Mesenchymal stem cell (in vitro differentiated cells and primary cell): Measurements from ENCODE around the gene TSPAN2.

Source experiments
- DNase-seq: peaks from one replicate; pipeline ENCODE4 v3.0.0-alpha.2; 2013
- H2AFZ ChIP-seq: one replicate; pipeline ENCODE4 v1.6.1; 2013; ENCODE audit warnings: low read depth, mild to moderate bottlenecking, control low read depth, inconsistent platforms, low read length, moderate library complexity
- H2AK5ac ChIP-seq: 2 replicates; pipeline ENCODE4 v1.6.1; 2013; ENCODE audit warnings: low read length, moderate library complexity, mild to moderate bottlenecking, inconsistent platforms; ENCODE audit not compliant: severe bottlenecking
- H2BK120ac ChIP-seq: one replicate; pipeline ENCODE4 v1.6.1; 2013; ENCODE audit warnings: low read depth, mild to moderate bottlenecking, inconsistent platforms, low read length, moderate library complexity
- H2BK12ac ChIP-seq, 2 experiments: one replicate each; pipeline ENCODE4 v1.6.1; 2013; ENCODE audit warnings: inconsistent platforms in 2 of 2, low read length in 2 of 2, mild to moderate bottlenecking in 2 of 2, moderate library complexity in 2 of 2, control low read depth in 1 of 2
- H2BK15ac ChIP-seq: one replicate; pipeline ENCODE4 v1.6.1; 2013; ENCODE audit warnings: mild to moderate bottlenecking, low read depth, inconsistent platforms; ENCODE audit not compliant: poor library complexity, severe bottlenecking
- H2BK5ac ChIP-seq: 2 replicates; pipeline ENCODE4 v1.6.1; 2013; ENCODE audit warnings: low read depth, mild to moderate bottlenecking, low read length, control low read depth, inconsistent platforms; ENCODE audit not compliant: poor library complexity, severe bottlenecking
- H3K14ac ChIP-seq, 2 experiments: one replicate each; pipeline ENCODE4 v1.6.1; 2013; ENCODE audit warnings: inconsistent platforms in 2 of 2, low read length in 2 of 2, control low read depth in 1 of 2, mild to moderate bottlenecking in 1 of 2, moderate library complexity in 1 of 2
- H3K18ac ChIP-seq, 2 experiments: one replicate each; pipeline ENCODE4 v1.6.1; 2013; ENCODE audit warnings: inconsistent platforms in 2 of 2, low read length in 2 of 2, control low read depth in 1 of 2, low read depth in 1 of 2, mild to moderate bottlenecking in 1 of 2
- H3K23ac ChIP-seq, 2 experiments: one replicate each; pipeline ENCODE4 v1.6.1; 2013; ENCODE audit warnings: inconsistent platforms in 2 of 2, low read length in 2 of 2, mild to moderate bottlenecking in 2 of 2, moderate library complexity in 2 of 2, control low read depth in 1 of 2
- H3K27ac ChIP-seq: 2 replicates; pipeline ENCODE4 v1.5.1; 2013; ENCODE audit warnings: mild to moderate bottlenecking, moderate library complexity, low read length, control low read depth, inconsistent platforms; ENCODE audit not compliant: poor library complexity, severe bottlenecking
- H3K27me3 ChIP-seq, 2 experiments: 2 replicates each; pipeline versions ENCODE4 v1.6.1 to v1.7.0; 2013; ENCODE audit warnings: low read length in 2 of 2, mild to moderate bottlenecking in 2 of 2, moderate library complexity in 2 of 2, control low read depth in 1 of 2, inconsistent platforms in 1 of 2; ENCODE audit not compliant: control insufficient read depth in 1 of 2, insufficient read depth in 1 of 2
- H3K36me3 ChIP-seq, 2 experiments: 2 replicates each; pipeline versions ENCODE4 v1.6.1 to v1.7.0; 2013; ENCODE audit warnings: low read length in 2 of 2, control low read depth in 1 of 2, inconsistent platforms in 1 of 2, low read depth in 1 of 2, mild to moderate bottlenecking in 1 of 2; ENCODE audit not compliant: insufficient read depth in 2 of 2, control insufficient read depth in 1 of 2
- H3K4ac ChIP-seq, 2 experiments: one replicate each; pipeline ENCODE4 v1.6.1; 2013; ENCODE audit warnings: inconsistent platforms in 2 of 2, low read length in 2 of 2, mild to moderate bottlenecking in 2 of 2, moderate library complexity in 2 of 2, control low read depth in 1 of 2, low read depth in 1 of 2
- H3K4me1 ChIP-seq: 2 replicates; pipeline ENCODE4 v1.6.1; 2013; ENCODE audit warnings: low read depth, low read length, control low read depth; ENCODE audit not compliant: control insufficient read depth, insufficient read depth
- H3K4me2 ChIP-seq: 2 replicates; pipeline ENCODE4 v1.6.1; 2013; ENCODE audit warnings: low read length, mild to moderate bottlenecking, inconsistent platforms; ENCODE audit not compliant: poor library complexity, severe bottlenecking
- H3K4me3 ChIP-seq, 2 experiments: 2 replicates each; pipeline versions ENCODE4 v1.5.1 to v1.7.0; 2013; ENCODE audit warnings: low read length in 2 of 2, mild to moderate bottlenecking in 2 of 2, control low read depth in 1 of 2, low read depth in 1 of 2; ENCODE audit not compliant: insufficient read depth in 1 of 2
- H3K79me1 ChIP-seq: replicated peaks from 2 replicates; pipeline ENCODE4 v1.6.1; 2013; ENCODE audit warnings: mild to moderate bottlenecking, control low read depth, low read length, inconsistent platforms; ENCODE audit not compliant: poor library complexity, severe bottlenecking
- H3K9ac ChIP-seq: 2 replicates; pipeline ENCODE4 v1.7.0; 2013; ENCODE audit warnings: mild to moderate bottlenecking, low read length, moderate library complexity
- H3K9me3 ChIP-seq: 2 replicates; pipeline ENCODE4 v1.7.0; 2013; ENCODE audit warnings: mild to moderate bottlenecking, low read length; ENCODE audit not compliant: control insufficient read depth
- H4K8ac ChIP-seq: one replicate; pipeline ENCODE4 v1.6.1; 2013; ENCODE audit warnings: inconsistent platforms, mild to moderate bottlenecking, low read length, moderate library complexity
- H4K91ac ChIP-seq: one replicate; pipeline ENCODE4 v1.6.1; 2013; ENCODE audit warnings: mild to moderate bottlenecking, low read length, inconsistent platforms
- WGBS: methylation state at CpG from one replicate; pipeline ENCODE4 v1.1.7; 2013; ENCODE audit warnings: mixed read lengths; 5-methylcytosine and 5-hydroxymethylcytosine counted together

The TSPAN2 gene

DNA sequence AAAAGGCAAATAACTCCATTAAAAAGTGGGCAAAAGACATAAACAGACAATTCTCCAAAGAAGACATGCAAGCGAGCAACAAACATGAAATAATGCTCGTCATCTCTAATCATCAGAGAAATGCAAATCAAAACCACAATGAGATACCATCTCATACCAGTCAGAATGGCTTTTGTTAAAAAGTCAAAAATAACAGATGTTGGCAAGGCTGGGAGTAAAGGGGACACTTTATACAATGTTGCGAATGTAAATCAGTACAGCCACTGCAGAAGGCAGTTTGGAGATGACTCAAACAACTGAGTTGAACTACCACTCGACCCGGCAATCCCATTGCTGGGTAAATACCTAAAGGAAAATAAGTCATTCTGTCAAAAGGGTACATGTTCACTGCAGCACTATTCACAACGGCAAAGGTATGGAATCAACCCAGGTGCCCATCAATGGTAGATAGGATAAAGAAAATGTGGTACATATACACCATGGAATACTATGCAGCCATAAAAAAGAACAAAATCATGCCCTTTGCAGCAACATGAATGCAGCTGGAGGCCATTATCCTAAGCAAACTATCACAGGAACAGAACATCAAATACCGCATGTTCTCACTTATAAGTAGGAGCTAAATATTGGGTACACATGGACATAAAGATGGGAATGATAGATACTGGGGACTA lies 25.9 kb downstream of the TSPAN2 start:
- Histone ChIP-seq H3K36me3 (no peaks in the 10 kb centered on the region), H3K79me1 (no peaks in the 10 kb centered on the region), H3K27ac (no peak overlapping the region), H3K14ac (no peak overlapping the region), H2BK12ac (no peak overlapping the region), H3K4ac (no peak overlapping the region), H3K9me3 (no peaks in the 10 kb centered on the region), H3K23ac (no peak overlapping the region), H4K8ac (no peak overlapping the region), H3K4me3 (no peak overlapping the region), H2AFZ (no peak overlapping the region), H3K18ac (no peak overlapping the region), H2BK5ac (no peak overlapping the region), H2AK5ac (no peak overlapping the region), H3K27me3 (peaks cover 0 to 4% of the 10 kb centered on the region in 2 experiments), H3K4me1 (peaks cover 20% of the 10 kb centered on the region), H2BK15ac (no peak overlapping the region), H3K4me2 (no peak overlapping the region), H4K91ac (no peak overlapping the region), H2BK120ac (no peak overlapping the region), H3K9ac (no peak overlapping the region)
- WGBS: 75% methylated on average over 4 of the region's 7 CpGs
- no peak for DNase-seq

DNA sequence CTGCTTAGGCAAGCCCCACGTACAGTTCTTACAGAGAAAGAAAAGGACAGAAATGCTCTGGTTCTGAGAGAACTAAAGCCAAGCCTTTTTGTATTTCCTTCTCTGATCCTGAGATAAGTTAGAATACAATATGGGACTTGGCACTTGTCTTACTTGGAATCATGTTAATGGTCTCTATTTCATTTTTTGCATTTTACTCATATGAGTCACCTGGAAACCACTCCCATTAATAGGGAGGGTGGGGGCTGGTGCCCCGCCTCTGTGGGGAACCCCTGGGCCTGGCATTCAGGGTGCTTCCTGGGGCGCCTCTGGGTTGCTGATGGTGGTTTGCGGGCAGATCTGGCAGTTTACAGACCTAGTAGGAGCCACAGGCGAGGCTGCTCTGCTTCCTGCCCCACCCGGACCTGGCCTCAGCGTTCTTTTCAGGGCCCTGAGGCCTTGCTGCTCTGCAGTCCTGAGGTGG lies 26.7 kb downstream of the TSPAN2 start:
- Histone ChIP-seq H2AFZ (no peak overlapping the region), H3K4me1 (peaks cover 14% of the 10 kb centered on the region), H4K91ac (no peak overlapping the region), H2AK5ac (peak overlapping the region; percentile 84), H2BK120ac (no peak overlapping the region), H3K4ac (no peak overlapping the region), H3K14ac (no peak overlapping the region), H3K9ac (no peak overlapping the region), H3K4me2 (peak overlapping the region; percentile 11), H3K27me3 (no peaks in the 10 kb centered on the region), H3K9me3 (no peaks in the 10 kb centered on the region), H3K4me3 (no peak overlapping the region), H2BK5ac (no peak overlapping the region), H3K79me1 (no peaks in the 10 kb centered on the region), H3K18ac (no peak overlapping the region), H2BK15ac (no peak overlapping the region), H4K8ac (no peak overlapping the region), H3K23ac (no peak overlapping the region), H3K36me3 (no peaks in the 10 kb centered on the region), H3K27ac (peak overlapping the region; percentile 73), H2BK12ac (no peak overlapping the region)
- 57% methylated on average over 6 of the region's 7 CpGs for WGBS
- DNase-seq: no peak

DNA sequence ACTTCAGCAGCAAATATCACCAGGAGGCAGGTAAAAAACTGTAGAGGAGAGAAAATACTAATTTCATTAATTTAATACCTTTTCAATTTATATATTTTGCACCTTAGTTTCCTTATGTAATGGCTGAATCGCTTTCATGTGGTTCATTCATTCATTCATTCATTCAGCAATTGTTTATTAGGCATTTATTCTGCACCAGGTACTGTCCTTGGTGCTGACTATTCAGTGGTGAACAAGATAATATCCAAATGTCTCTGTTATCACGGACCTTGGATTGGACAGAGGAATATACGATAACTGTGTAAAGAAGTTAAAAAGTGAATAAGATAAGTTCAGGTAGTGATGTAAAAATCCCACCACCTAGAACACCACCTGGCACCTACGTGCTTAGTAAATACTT lies 28.8 kb downstream of the TSPAN2 start:
- Histone ChIP-seq H2AK5ac (no peak overlapping the region), H2BK15ac (no peak overlapping the region), H3K14ac (no peak overlapping the region), H3K4ac (no peak overlapping the region), H3K9ac (no peak overlapping the region), H3K4me2 (no peak overlapping the region), H3K4me1 (peaks cover 18% of the 10 kb centered on the region), H2BK120ac (no peak overlapping the region), H2AFZ (no peak overlapping the region), H2BK5ac (no peak overlapping the region), H4K8ac (no peak overlapping the region), H3K79me1 (no peaks in the 10 kb centered on the region), H3K27me3 (no peaks in the 10 kb centered on the region), H3K4me3 (no peak overlapping the region), H3K18ac (no peak overlapping the region), H2BK12ac (no peak overlapping the region), H4K91ac (no peak overlapping the region), H3K27ac (no peak overlapping the region), H3K9me3 (no peaks in the 10 kb centered on the region), H3K23ac (no peak overlapping the region), H3K36me3 (no peaks in the 10 kb centered on the region)
- 92% methylated on average over 2 of the region's 4 CpGs for WGBS
- no peak for DNase-seq

DNA sequence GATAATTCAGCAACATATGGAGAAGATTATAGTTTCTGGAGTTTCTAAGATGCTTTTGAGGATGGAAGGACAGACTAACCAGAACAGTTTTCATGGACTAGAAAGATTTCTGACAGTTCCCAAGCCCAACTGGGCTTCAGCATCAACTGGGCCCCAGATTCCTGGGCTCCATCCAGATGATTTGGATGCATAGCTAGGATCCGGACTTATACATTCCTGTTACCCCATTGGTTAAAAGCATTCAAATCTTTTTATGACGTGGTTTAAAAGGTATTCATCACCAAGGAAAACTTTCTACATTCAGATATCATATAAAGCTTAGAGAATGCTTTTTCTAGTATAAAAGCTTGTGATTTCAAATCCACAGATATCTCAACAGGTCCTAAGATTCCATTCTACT lies 30.0 kb downstream of the TSPAN2 start:
- Histone ChIP-seq H3K36me3 (no peaks in the 10 kb centered on the region), H3K27me3 (no peaks in the 10 kb centered on the region), H4K8ac (no peak overlapping the region), H4K91ac (no peak overlapping the region), H3K23ac (no peak overlapping the region), H3K27ac (no peak overlapping the region), H3K9me3 (no peaks in the 10 kb centered on the region), H2BK15ac (no peak overlapping the region), H3K4ac (no peak overlapping the region), H2AK5ac (no peak overlapping the region), H3K79me1 (no peaks in the 10 kb centered on the region), H2AFZ (no peak overlapping the region), H3K4me3 (no peak overlapping the region), H3K4me2 (no peak overlapping the region), H3K14ac (no peak overlapping the region), H2BK12ac (no peak overlapping the region), H3K18ac (no peak overlapping the region), H3K9ac (no peak overlapping the region), H2BK5ac (no peak overlapping the region), H2BK120ac (no peak overlapping the region), H3K4me1 (peaks cover 17% of the 10 kb centered on the region)
- DNase-seq: no peak
- WGBS: no CpG with 5 or more reads among the region's 2 CpGs
